Endodermal cell (in vitro differentiated cells): ENCODE data around the gene COL24A1. TPM values are rescaled to one million over a fixed set of nuclear protein-coding genes. Genes with fewer than 3 reads are reported as not detected.

Source experiments
- DNase-seq: peaks from one replicate; pipeline ENCODE4 v3.0.0-alpha.2; 2017
- H3K27ac ChIP-seq: 2 replicates; pipeline ENCODE4 v1.5.1; 2013; ENCODE audit warnings: mild to moderate bottlenecking, low read depth, low read length, moderate library complexity
- H3K27me3 ChIP-seq: 2 replicates; pipeline ENCODE4 v1.6.1; 2013; ENCODE audit warnings: mild to moderate bottlenecking, low read length, moderate library complexity; ENCODE audit not compliant: insufficient read depth, control insufficient read depth, poor library complexity, severe bottlenecking
- H3K36me3 ChIP-seq: 2 replicates; pipeline ENCODE4 v1.7.0; 2013; ENCODE audit warnings: mild to moderate bottlenecking, low read length, moderate library complexity; ENCODE audit not compliant: control insufficient read depth, insufficient read depth
- H3K4me1 ChIP-seq: one replicate; pipeline ENCODE4 v1.7.0; 2013; ENCODE audit warnings: low read length; ENCODE audit not compliant: control insufficient read depth, insufficient read depth
- H3K4me3 ChIP-seq: 2 replicates; pipeline ENCODE4 v1.5.1; 2013; ENCODE audit warnings: mild to moderate bottlenecking, low read length, moderate library complexity
- H3K9ac ChIP-seq: 2 replicates; pipeline ENCODE4 v1.6.1; 2013; ENCODE audit warnings: mild to moderate bottlenecking, low read length, moderate library complexity; ENCODE audit not compliant: poor library complexity, severe bottlenecking; ENCODE audit errors: extremely low read depth
- H3K9me3 ChIP-seq: 2 replicates; pipeline ENCODE4 v1.6.1; 2013; ENCODE audit warnings: mild to moderate bottlenecking, low read length, moderate library complexity; ENCODE audit not compliant: control insufficient read depth
- H3K27ac Mint-ChIP-seq: 2 replicates; pipeline ENCODE4 v1.8.0; 2020; ENCODE audit warnings: mixed read lengths
- H3K27me3 Mint-ChIP-seq: 2 replicates; pipeline ENCODE4 v1.8.0; 2021; ENCODE audit warnings: mild to moderate bottlenecking, mixed read lengths; ENCODE audit not compliant: insufficient read depth
- H3K36me3 Mint-ChIP-seq: 2 replicates; pipeline ENCODE4 v1.8.0; 2020; ENCODE audit warnings: low read depth, mixed read lengths
- H3K4me1 Mint-ChIP-seq: 2 replicates; pipeline ENCODE4 v1.8.0; 2020; ENCODE audit warnings: mixed read lengths
- H3K4me3 Mint-ChIP-seq: 2 replicates; pipeline ENCODE4 v1.8.0; 2020; ENCODE audit warnings: mild to moderate bottlenecking, moderate library complexity, mixed read lengths
- H3K9me3 Mint-ChIP-seq: 2 replicates; pipeline ENCODE4 v1.8.0; 2020; ENCODE audit warnings: mild to moderate bottlenecking, mixed read lengths
- CTCF ChIP-seq: fragments of 200-600 bp; sonication (generic); conservative IDR thresholded peaks from 2 replicates; pipeline ENCODE4 v1.5.0; 2021; ENCODE audit warnings: antibody characterized with exemption, mild to moderate bottlenecking
- WGBS, 2 experiments: methylation state at CpG; one replicate each; pipeline versions ENCODE4 v1.1.5 to v1.1.7; 2013; ENCODE audit warnings: missing lambda C conversion rate in 2 of 2, mixed read lengths in 1 of 2; ENCODE audit not compliant: insufficient coverage in 1 of 2, insufficient read length in 1 of 2; 5-methylcytosine and 5-hydroxymethylcytosine counted together
- total RNA-seq, 2 donors: library from RNA; stranded (reverse); fragmentation: NEBNext Ultra II Directional in 1 of 2; extraction: Animal tissue kit (Norgen Biotek cat#: 25700) in 1 of 2; gene quantifications; 2 replicates in 1 of 2; 3 replicates in 1 of 2; pipeline ENCODE4 v1.2.1, GENCODE V29; 2021

The COL24A1 gene
- total RNA-seq, 2 donors from 2014 or later, result 0.84 to 0.95 TPM

GRCh38 chr1:85707990-85708828 is 448.4 kb downstream of the COL24A1 start, which contains the start of gene ZNHIT6:
TSS of gene ZNHIT6 (minus strand) at chr1:85708433. CDS start at chr1:85708284, 149 bp downstream.
- peak within 1 kb of the TSS; percentile 60 for H3K9ac ChIP-seq
- H3K36me3 ChIP-seq, result peaks cover 27% of the 10 kb centered on the region
- no peak within 1 kb of the TSS for H3K27ac Mint-ChIP-seq
- 1% methylated on average over 21 to 35 of the region's 35 CpGs for WGBS, 2 experiments
- no peaks in the 10 kb centered on the region for H3K27me3 Mint-ChIP-seq
- H3K4me1 Mint-ChIP-seq, result no peaks in the 10 kb centered on the region
- peaks cover 9% of the 10 kb centered on the region for H3K9me3 ChIP-seq
- no peaks in the 10 kb centered on the region for H3K4me1 ChIP-seq
- peak; percentile 68 for TF ChIP-seq CTCF
- peak within 1 kb of the TSS; percentile 99 for H3K4me3 ChIP-seq
- no peaks in the 10 kb centered on the region for H3K27me3 ChIP-seq
- H3K36me3 Mint-ChIP-seq, result peaks cover 25% of the 10 kb centered on the region
- peak; percentile 97 for DNase-seq
- H3K9me3 Mint-ChIP-seq, result peaks cover 18% of the 10 kb centered on the region
- H3K4me3 Mint-ChIP-seq, result no peak within 1 kb of the TSS
- H3K27ac ChIP-seq, result peak within 1 kb of the TSS; percentile 34

- no peak for DNase-seq
- TF ChIP-seq CTCF, result no peak
- Histone ChIP-seq H3K27ac (no peak overlapping the region), H3K4me3 (peak overlapping the region; percentile 99), H3K9me3 (peaks cover 4% of the 10 kb centered on the region), H3K4me1 (no peaks in the 10 kb centered on the region), H3K9ac (peak overlapping the region; percentile 60), H3K36me3 (peaks cover 33% of the 10 kb centered on the region), H3K27me3 (no peaks in the 10 kb centered on the region)
- no peaks in the 10 kb centered on the region for H3K27me3 Mint-ChIP-seq
- WGBS, 2 experiments, result 3 to 11% methylated on average over 8 to 13 of the region's 13 CpGs
- no peak overlapping the region for H3K27ac Mint-ChIP-seq
- peaks cover 12% of the 10 kb centered on the region for H3K9me3 Mint-ChIP-seq
- H3K36me3 Mint-ChIP-seq, result peaks cover 26% of the 10 kb centered on the region
- H3K4me3 Mint-ChIP-seq, result no peak overlapping the region
- no peaks in the 10 kb centered on the region for H3K4me1 Mint-ChIP-seq
Observed at GRCh38 chr1:85707267-85707989, 449.1 kb downstream of the COL24A1 start.

DNA sequence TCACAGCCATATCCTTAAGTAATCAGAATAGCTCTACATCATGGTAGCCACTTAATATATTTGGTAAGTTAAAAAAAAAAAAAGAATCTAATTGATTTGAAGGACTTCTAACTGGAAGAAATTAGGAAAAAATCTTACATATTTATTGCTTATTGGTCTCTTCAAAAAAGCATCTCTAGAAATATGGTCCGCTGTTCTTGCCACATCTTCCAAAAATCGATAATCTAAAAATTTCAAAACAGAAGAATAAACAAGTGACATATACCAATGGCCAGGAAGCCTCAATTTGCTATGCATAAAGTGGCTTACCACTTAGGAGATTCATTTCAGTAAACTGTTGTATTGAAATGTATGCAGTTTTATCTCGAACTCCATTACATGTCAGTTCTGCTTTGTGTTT is 450.6 kb downstream of the COL24A1 start:
- no peak overlapping the region for H3K4me3 Mint-ChIP-seq
- H3K9me3 Mint-ChIP-seq, result peaks cover 12% of the 10 kb centered on the region
- H3K9me3 ChIP-seq, result peaks cover 4% of the 10 kb centered on the region

More for the DNA sequence above, 450.6 kb downstream of the COL24A1 start:
- 94 to 97% methylated on average over 3 of the region's 3 CpGs for WGBS, 2 experiments
- Mint-ChIP-seq H3K4me1 (no peaks in the 10 kb centered on the region), H3K27me3 (no peaks in the 10 kb centered on the region), H3K36me3 (peaks cover 34% of the 10 kb centered on the region), H3K27ac (no peak overlapping the region)
- no peak overlapping the region for H3K4me3 ChIP-seq
- peaks cover 48% of the 10 kb centered on the region for H3K36me3 ChIP-seq
- no peak overlapping the region for H3K27ac ChIP-seq
- no peak for DNase-seq
- no peaks in the 10 kb centered on the region for H3K27me3 ChIP-seq
- no peak for TF ChIP-seq CTCF
- H3K9ac ChIP-seq, result no peak overlapping the region
- H3K4me1 ChIP-seq, result no peaks in the 10 kb centered on the region
